Subcutaneous adipose tissue (tissue), 4 donors: ENCODE measurements around the gene WIPF1. TPM values are rescaled to one million over a fixed set of nuclear protein-coding genes. Genes with fewer than 3 reads are reported as not detected.

Experiments
- total RNA-seq, 4 donors: library from RNA; depleted of rRNA; stranded (reverse); fragments of >200 nt; gene quantifications; one replicate each; pipeline ENCODE4 v1.1.0, GENCODE V29; 2016
- TF ChIP-seq, protein P1 (sequence below): fragments of 450-650 bp; IDR thresholded peaks from one replicate; pipeline ENCODE4 v1.5.1; 2016; ENCODE audit warnings: low read depth, mild to moderate bottlenecking, control low read depth, antibody characterized with exemption, moderate library complexity

WIPF1 gene
- total RNA-seq, 4 donors from 2014 or later, result 44.7 to 81.3 (median 57.2) TPM

DNA sequence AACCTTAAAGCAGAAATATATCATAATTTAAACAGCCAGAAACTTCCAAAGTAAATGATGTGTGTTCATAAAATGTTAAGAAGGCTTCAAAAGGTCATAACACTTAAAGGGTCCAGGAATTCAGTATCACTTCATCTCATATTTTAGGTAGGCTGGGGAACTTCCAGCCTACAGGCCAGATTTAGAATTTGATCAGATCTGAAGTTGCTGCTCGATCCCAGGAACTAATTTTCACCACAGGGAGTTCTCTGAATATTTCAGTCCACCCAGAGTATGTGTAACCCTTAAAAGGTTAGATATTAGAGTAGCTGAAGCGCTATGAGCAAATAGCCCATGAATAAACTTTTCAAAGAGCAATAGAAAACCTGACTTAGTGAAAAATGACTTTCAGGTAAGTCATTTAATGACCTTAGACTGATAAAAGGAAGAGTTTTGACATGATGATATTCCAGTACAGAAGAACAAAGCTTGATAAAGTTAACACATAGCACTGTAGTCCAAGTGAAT, 1.7 kb downstream of the WIPF1 start:
- TF ChIP-seq, protein P1, sequence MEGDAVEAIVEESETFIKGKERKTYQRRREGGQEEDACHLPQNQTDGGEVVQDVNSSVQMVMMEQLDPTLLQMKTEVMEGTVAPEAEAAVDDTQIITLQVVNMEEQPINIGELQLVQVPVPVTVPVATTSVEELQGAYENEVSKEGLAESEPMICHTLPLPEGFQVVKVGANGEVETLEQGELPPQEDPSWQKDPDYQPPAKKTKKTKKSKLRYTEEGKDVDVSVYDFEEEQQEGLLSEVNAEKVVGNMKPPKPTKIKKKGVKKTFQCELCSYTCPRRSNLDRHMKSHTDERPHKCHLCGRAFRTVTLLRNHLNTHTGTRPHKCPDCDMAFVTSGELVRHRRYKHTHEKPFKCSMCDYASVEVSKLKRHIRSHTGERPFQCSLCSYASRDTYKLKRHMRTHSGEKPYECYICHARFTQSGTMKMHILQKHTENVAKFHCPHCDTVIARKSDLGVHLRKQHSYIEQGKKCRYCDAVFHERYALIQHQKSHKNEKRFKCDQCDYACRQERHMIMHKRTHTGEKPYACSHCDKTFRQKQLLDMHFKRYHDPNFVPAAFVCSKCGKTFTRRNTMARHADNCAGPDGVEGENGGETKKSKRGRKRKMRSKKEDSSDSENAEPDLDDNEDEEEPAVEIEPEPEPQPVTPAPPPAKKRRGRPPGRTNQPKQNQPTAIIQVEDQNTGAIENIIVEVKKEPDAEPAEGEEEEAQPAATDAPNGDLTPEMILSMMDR, result no peak

DNA sequence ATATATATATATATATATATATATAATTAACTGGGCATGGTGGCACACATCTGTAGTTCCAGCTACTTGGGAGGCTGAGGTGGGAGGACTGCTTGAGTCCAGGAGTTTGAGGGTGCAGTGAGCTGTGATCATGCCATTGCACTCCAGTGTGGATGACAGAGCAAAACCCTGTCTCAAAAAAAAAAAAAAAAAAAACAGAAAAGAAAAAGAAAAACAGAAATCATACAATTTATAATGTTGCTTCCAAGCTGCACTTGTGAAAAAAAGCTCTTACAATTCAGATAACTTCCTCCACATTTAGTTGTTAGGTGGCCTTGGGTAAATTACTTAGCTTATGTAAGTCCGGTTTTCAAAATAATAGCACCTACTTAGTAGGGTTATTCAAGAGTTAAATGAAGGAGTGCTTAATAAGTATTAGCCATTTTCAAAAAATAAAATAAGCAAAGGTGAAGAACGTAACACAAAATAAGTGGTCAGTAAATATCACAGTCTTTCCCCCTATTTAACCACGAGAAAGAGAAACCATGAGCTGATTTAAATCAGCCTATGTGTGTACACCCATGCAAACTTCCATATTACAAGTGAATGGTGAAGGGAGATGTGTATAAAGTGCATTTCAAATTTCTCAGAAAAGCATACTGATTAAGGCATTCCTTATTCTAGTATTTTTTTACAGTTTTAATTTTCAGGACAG, 2.3 kb downstream of the WIPF1 start:
- TF ChIP-seq, protein P1, result no peak

DNA sequence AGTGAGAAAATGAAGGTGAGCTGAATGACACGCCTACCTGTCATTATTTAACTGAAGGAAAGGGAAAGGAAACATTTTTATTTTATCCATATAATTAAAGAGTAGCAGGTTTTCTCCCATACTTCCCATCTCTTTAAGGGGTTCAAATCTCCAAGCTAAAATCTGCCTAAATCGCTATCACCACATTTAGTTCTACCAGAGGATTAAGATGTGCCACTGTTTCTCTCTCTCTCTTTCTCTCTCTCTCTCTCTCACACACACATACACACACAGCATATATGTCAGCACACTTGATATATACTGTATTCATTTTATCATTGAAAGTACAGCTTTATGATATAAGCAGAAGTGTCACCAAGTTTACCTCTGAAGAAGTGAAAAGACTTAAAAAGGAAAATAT, 3.1 kb downstream of the WIPF1 start:
- TF ChIP-seq, protein P1, result no peak

DNA sequence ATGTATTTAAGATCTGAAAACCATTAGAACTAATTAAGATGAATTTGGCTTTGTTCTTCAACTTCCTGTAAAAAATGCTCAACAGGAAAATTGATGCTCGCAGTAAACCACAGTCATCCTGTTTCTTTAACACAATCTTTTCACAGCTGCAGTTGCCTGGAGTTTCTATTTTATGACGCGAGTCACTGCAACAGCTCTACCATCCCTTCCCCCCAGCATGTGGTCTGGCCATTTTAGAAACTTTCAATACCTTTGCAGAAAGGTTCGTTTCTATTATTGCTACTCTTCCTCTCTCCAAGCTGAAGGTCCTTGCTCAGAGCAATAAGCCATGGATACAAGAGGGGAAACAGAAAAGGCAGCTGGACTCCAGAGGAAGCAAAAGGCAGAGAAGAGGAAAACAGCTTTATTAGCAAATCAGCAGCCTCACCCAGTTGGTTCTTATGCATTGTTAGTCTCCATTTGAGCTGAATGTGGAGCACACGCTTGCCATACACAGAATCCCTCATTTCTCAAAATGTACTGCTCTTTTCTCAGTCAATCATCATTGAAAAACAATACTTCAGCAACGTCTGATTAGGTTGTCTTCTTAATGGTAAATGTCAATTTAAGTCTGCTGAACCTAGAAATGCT, 3.9 kb downstream of the WIPF1 start:
- TF ChIP-seq, protein P1, result no peak

DNA sequence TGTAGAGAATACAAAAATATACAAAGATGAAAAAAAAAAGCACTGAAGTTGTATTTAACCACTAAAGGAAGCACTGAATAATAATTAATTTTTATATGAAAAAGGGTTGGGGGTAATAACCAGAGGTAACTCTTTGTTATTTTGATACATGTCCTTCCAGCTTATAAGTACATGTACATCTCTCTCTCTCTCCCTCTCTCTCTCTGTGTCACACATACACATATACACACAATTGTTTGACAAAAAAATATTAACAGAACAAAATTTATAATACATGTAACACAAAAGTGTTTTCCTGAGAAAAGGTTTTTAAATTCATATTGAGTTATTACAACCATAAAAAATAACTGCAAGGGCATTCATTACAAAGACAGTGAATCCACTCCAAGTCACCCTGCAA, 4.6 kb downstream of the WIPF1 start:
- TF ChIP-seq, protein P1, result no peak

DNA sequence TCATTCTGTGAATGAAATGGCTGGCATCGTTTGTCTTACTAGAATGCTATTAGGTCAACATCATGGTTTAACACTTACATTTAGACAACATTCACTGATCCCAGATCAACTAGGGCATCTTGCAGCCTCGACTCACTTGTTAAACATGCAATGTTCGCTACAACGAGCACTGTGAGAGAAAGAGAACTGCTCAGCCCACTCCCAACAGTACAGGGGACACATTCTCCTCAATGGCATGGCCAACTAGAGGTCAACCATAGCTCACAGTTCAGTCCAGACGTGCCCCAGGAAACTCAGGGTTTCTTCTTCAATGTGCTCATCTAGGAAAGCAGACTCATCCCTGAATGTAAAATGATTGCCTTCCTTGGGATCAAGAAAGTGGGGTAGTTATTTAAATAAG, 5.9 kb downstream of the WIPF1 start:
- TF ChIP-seq, protein P1, result no peak

DNA sequence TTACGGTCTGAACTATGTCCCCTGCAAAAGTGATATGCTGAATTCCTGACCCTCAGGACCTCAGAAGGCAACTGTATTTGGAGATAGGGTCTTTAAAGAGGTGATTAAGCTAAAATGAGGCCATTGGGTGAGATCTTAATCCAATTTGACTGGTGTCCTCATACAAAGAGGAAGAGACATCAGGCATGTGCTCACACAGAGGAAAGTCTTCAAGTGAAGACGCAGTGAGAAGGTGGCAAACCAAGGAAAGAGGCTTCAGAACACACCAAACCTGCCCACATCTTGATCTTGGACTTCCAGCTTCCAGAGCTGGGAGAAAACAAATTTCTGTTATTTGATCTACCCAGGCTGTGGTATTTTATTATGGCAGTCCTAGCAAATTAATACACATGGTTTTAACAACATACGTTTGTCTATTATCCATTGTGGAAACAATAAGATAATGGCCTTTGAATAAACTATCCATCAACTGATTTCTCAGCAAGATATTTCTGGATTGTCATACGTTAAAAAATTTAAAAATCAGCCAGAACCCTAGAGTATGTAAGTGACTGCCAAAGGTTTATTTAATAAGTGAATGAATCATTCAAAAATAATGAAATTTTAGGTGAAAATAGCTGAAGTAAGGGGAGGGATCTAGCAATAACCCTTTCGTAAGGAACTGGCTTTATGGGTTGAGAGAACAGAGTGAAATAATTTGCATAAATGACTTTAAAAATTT, 6.5 kb downstream of the WIPF1 start:
- TF ChIP-seq, protein P1, result no peak
